NCI-H2196 (cell line): ENCODE data around the gene ROR1.

Source experiments
- DNase-seq: peaks from one replicate; lab custom pipeline; 2025; ENCODE audit not compliant: unreplicated experiment; lab: John Stamatoyannopoulos, UW

ROR1 gene

DNA sequence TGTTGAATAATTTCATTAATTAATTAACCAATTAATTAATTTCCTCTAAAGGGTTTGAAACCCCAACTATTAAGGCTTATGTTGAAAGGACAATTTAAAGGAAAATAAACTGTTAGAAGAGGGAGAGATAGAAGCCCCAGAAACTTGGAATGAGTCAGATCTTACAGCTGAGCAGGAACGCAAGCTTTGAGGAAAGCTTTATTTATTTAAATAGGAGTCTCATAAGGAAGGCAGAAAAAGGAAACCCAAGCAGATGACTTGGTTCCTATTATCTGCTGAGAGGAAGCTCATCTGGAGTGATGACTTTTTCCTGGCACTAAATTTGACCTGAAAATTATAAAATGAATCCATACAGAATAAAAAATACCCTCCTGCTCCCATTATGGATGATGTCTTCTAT is 105.1 kb downstream of the ROR1 start:
- no peak for DNase-seq

DNA sequence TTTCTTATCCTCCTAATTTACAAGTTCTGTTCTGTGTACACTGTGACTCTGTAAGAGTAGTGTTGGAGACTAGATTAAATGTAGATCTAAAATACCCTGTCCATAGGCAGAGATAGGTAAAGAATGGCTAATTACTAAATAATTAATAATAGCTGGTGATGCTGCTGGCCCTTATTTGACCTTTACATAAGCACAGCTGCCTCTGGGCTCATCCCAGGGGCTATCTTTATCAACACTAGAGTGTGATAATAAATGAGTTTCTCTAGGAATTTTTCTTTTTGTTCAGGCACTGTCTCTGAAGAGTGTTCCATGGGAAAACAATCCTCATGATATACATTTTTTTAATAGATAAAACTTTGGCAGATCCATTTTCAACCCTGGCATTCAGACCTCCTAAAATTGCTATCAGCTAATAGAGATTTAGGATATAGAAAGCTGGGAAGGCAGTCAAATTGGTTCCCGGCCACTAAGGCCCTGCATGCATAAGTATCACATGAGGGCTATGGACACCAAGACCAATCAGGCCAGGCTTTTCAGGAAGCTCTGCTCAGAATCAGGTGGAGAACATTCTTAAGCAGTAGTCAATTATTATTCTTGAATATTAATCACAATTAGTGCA is 107.2 kb downstream of the ROR1 start:
- DNase-seq = no peak

DNA sequence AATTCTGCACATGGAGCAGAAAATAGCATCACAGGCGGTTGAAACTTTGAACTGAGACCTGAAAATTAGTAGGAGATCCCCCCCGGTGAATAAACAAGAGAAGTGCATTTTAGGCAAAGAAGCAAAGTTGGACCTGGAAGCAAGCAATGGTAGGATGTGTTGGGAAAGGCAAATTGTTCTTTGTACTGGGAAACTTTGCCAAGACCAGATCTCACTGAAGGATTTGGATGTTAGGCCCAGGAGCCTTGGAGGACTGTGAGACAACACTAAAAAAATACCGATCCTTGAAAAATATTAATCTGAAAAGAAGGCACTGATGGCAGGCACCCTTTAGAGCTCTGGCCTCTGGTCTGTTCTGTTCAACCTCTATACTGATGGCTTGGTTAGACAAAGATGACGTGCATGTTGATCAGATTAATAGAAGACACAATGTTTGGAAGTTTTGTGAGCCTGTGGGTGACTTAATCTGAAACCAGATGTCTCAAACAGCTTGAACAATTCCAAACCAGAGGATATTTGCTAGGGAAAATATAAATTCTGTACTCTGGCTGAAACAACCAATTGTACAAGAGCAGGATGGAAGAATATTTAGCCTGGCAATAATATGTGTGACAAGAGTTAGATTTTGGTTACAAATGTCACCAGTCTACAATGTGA is 108.4 kb downstream of the ROR1 start:
- no peak for DNase-seq

DNA sequence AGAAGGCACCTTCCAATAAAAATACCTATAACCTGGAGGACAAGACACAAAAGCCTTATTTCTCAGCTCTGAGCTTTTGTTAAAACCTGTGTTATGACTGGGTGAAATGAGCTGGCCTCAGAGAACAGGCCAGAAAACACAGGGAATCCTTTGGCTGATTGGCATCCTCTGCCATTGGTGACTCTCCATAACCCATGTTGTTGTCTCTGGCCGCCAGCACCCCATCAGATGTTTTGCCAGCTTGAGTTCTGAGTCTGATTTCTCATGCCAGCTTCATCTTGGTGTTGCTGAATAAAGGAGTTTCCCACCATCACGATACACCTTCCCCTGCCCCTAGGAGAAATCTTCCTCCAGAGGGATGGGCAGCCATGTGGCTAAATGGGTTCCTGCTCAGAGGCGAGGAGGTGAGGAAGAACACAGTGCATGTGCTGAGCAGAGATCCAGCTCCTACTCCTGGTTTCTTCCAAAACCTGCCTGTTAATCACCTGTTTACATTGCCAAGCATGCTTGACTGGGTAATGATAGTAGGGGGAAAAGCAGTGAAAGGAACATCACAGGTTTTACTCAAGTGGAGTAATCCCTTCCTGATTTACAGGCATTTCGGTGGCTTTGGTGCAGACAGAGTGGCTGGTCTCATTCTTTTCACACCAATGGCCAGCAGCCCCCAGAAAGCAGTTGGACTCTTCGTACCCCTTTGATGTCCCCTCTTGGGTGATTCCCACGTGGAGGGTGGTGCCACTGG is 109.8 kb downstream of the ROR1 start:
- peak; percentile 14 for DNase-seq

DNA sequence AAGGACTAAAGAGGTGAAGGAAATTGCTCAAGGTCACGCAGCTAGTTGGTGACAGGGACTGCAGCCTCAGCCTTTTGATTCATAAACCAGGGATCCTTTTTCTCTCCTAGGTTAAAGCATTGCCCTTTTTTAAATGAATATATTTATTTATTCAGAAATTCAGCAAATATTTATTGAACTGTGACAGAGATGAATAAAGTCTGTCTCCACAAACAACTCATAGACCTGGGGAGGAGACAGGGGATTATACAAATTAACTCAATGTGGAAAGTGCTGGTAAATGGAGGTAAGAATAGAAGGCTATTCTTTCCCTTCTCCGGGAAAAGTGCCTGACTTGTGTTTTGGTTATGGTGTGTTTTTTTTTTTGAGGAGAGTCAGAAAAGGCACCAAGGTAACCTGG is 110.7 kb downstream of the ROR1 start:
- no peak for DNase-seq

DNA sequence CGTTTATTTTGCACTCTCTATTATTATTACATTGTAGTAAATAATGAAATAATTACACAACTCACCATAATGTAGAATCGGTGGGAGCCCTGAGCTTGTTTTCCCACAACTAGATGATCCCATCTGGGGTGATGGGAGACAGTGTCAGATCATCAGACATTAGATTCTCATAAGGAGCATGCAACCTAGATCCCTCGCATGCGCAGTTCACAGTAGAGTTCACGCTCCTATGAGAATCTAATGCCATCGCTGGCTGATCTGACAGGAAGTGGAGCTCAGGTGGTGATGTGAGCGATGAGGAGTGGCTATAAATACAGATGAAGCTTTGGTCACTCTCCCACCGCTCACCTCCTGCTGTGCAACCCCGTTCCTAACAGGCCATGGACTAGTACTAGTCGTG is 112.1 kb downstream of the ROR1 start:
- DNase-seq = no peak

DNA sequence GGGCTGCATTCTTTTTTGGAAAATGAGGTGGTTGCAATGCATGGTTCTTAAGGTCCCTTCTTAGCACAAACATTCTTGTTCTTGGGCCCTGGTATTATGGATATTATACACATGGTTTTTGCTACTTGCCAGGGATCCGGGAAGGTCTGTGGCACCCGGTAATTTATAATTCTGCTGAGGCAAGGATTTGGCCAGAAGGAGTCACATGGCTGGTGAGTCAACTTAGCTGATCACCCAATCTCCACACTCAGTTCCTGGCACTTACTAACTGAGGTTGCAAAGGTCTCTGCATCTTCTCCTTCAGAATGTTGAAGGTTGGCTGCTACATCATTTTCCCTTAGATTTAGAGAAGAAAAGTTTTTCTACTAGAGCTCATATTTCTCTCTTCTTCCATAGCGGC is 112.5 kb downstream of the ROR1 start:
- no peak for DNase-seq

DNA sequence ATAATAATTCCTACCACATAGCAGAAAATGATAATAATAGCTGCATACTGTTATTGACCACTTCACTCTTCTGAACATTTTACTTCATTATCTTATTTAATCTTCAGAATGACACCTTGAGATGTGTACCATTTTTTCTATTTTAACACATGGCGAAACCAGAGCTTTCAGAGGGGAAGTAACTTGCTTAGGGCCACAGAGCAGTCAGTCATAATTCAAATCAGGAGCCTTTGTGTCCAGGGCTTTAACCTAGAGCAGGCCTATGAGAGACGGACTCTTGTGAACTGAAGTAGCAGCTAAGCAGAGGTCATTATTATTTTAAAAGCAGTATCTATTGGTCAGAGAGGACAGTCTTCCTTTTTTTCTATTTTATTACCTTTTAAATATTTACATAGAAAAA is 114.0 kb downstream of the ROR1 start:
- no peak for DNase-seq

DNA sequence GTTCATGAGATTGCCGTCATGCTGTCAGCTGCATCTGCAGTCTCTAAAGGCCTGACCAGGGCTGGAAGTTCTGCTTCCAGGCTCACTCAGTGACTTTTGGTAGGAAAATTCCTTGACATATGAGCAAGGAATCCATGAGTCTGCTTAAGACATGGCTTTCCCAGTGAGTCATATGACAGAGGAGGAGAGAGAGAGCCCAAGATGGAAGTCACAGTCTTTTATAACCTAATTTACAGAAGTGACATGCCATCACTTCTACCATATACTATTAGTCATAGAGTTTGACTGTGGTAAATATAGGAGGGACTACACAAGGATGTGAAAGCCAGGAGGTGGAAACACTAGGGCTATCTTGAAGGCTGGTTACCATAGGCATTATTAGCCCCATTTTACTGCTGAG is 115.2 kb downstream of the ROR1 start:
- DNase-seq = no peak

DNA sequence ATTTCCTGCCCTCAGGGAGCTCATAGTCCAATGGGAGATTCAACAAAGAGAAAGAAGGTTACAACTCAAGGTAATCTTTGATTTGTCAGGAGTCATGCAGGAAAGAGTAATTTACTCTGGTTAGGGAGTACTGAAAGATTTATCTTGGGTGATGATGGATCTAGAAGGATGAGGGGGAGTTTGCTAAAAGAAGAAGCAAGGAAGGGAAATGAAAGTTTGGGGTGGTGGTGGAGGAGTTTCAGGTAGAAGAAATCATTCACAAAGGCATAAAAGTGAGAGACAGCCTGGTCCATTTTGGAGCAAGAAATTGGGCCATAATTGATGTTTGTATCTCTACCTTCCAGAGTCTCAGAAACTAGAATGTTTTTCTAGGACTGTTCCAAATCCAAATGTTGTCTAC is 116.7 kb downstream of the ROR1 start:
- DNase-seq = no peak

DNA sequence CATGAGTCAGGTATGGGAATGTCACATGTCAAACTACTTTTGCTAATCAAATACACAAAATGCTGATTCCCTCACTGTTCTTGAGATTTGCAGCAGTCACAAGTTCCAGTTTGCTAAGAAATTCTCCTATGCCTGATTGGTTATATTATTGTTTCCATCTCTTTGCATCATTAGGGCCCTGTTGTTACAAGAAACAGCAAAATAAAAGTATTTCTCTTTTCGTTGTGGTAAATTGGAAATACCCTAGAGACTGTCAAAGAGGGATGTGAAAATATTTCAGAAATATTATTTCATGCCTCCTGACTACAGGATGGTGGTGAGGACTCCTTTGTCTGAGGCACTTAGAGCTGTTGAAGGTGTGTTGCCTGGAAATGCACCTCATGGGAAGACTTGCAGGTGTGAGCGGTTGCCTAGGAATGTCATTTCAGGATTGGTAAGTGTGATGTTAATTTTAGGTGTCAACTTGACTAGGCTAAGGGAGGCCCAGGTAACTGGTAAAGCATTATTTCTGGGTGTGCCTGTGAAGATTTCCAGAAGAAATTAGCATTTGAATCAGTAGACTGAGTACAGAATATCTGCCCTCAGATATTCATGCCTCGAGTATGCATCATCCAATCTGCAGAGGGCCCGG is 117.4 kb downstream of the ROR1 start:
- DNase-seq = no peak

DNA sequence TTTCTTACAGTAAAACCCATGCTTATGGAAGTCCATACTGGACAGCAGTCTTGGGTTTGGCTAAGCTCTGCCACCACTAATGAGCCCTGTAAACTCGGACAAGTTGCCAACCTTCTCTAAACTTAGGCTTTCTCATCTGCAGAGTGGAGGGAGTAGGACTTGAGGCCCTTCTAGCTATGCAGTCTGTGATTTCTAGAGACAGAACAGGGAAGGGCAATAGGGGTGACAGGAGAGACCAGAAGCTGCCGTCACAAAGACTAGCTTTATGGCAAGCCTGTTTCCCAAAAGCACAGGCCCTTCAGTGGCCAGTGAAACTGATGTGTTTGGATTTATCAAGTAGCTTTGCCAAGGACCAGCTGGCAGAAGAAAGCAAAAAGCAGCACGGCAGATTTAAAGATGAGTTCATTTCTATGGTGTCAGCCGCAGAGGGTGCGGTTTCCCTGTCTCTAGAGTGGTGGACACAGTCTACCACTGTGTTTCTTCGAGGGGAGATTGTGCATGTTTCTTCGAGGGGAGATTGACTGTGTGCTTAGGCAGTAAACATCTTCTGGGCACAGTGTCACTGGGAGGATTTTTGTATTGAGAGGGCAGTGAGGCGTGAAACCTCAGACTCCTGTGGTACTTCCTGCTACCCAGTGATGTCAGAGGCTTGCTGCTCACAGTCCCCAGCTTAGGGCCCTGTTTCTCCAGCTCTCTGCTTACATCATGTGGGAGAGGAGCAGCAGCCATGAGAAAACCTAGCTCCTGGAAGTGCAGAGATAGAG is 119.0 kb downstream of the ROR1 start:
- peak; percentile 84 for DNase-seq

DNA sequence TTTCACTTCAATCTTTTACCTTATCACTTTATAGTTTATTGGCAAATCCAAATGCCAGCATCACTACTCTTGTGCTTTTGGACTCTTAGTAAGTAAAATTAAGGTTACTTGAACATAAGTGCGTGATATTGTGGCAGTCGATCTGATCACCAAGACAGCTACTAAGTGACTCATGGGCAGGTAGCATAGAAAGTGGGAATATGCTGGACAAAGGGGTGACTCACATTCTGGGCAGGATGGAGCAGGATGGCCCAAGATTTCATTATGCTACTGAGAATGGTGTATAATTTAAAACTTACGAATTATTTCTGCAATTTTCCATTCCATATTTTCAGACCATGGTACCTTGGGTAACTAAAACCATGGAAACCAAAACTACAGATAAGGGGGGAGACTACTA is 120.2 kb downstream of the ROR1 start:
- DNase-seq = no peak

DNA sequence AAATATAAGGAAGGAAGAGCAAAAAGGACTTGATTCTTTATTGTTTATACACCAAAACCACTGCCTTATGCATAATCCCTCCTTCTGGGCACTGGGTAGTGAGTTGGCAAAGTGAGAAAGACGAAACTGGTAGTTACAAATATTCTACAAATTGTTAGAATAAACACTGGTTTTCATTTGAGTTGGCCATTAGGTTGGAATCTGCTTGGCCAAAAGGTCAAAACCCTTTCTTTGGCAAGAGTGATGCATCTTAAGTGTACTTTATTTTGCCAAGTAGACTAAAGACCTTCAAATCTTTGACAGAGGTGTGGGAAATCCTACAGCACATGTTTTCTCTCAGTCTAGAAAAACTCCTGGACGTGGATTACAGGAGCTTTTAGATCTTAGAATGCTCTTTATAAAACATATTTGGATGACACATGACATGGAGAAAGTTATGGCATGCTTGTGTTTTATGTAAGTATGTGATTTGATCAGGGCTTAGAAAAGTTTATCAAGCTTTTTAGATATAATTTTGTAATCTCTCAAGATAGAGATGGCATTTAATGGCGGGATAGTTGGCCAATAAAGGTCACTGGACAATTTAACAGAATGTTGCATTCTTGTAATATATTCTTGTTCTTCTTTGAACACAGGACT is 120.9 kb downstream of the ROR1 start:
- no peak for DNase-seq

DNA sequence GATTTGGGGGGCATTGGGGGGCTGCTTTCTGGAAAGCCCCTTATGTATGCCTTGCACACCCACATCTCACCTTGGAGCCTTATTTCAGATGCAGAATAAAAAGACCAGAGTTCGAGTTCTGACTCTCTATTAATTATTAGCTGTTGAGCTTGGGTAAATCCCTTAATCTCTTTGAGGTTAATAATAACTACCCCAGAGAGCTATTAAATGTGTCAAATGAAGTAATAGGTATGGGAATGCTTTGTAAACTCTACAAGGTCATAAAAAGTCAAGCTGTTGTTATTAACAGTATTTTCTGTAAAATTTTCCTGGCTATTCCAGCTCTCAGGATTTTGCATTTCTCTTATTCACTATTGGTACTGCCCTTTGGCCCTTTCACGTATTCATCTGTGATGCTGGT is 122.9 kb downstream of the ROR1 start:
- no peak for DNase-seq

DNA sequence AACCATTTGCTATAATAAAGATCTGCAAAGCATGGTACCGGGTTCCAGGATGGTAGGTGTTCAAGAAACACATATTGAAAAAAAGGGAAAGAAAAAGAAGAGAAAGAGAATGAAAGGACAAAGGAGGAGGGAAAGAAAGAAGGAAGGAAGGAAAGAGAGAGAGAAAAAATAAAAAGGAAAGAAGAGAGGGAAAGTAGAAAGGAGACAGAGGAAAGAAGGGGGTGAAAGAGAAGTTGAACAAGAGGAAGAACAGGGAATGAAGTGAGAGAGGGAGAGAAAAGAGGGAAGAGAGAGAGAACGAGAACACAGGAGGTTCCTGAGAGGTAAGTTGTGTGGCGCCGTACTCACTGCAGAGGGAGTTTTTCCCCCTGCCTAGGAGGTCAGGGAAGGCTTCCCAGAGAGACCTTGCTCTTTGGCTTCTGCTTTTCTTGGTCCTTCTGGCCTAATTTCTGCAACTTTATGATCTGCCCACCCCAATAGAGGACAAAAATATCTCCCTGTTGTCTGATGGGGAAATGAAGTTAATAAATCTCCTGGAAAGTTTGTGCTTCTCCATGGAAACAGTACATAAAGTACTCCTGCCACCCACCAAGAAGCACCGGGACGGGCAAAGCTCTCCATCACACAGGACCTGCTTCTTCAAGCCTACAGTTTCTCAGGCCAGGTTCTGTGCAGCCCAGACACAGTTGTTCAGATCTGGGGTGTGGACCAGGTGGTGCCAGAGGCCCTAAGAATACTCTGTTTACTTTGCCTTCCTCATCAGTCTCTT is 124.8 kb downstream of the ROR1 start:
- no peak for DNase-seq

DNA sequence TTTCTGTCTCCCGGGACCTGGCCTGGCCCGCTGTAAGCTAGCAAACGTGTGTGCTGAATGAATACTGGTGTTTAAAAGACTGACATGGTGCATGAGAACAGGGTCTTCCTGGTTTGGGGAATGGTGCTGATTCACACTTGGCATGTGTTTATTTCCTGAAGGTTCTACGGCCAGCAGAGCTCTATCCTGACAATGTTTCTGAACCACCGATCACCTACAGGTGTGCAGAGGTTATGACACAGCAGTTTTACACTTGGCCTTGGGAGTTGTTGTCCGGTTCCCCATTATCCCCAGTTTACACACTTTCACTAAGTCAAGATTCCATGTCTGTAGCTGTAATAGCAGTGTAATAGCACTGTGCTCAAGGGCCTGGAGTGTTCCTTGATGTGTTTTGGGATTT is 127.3 kb downstream of the ROR1 start:
- DNase-seq = no peak

DNA sequence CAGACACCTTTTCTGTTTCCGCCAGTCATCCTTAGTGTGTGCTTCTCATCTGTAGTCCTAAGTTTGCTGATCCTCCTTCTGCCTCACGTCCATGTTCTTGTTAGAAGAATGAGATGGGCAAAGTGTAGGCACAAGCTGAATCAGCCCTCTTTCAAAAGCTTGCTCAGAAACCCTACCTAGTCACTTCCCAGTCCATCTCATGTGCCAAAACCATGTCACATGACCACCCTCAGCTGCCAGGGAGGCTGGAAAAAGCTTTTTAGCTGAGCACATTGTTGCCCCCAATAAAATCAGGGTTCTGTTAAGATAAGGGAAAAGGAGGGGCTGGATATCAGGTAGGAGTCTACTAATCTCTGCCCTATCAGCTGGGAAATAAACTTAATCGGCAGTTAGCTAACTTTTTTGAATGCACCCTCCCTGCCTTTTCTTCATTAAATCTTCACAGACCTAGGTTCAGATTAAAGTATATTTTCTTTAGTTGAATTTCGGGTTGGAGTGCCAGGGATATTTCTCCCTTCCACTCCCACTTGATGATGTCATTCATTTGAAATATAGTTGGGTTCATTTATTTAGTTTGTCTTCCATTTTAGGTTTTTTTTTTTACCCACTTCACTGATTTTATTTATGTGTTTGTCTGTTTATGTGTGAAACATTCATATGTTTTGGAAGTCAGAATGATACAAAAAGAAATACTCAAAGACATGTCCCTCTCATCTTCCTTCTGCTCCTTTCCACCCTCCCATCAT is 129.2 kb downstream of the ROR1 start:
- peak; percentile 44 for DNase-seq

DNA sequence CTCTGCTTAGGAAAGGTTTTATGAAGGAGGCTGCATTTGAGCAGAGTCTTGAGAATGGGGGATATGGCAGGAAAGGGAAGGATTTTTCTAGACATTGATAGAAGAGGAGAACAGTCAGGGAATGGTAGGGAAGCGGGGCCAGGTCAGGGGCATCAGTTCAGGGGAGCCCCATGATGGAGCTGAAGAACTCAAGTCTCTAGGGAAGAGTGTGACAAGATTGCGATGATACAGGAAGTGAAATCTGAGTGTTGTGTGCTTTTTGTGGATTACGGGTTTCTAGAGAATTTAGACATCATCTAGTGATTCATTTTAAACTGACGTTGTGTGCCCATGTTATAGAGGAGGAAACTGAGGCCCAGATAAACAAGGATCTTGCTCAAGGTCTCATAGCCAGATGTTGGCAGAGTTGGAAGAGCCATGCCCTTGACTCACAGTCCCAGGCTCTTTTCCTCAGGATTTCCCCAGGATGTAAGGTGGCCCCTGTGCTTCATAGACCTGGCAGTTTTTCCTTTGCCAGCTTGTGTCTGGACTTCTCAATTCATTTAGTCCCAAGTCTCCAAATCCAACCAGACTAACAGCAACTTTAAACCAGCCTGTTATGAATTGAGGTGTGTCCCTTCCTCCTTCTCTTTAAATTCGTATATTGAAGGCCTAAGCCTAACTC is 130.3 kb downstream of the ROR1 start:
- DNase-seq = no peak
